ENCODE measurements around the gene ACP4. TPM values are rescaled to one million over a fixed set of nuclear protein-coding genes. Genes with fewer than 3 reads are reported as not detected.
"Not testable (repeated sequence)": the region's sequence is repeated elsewhere in the genome, so short reads cannot be mapped to it uniquely, and the experiment has no call there.

The ACP4 gene
- total RNA-seq, 1 donor from 2014 or later: not detected

GRCh38 chr19:50794074-50794875 lies 4.1 kb downstream of the ACP4 start:
- intact Hi-C loops (cut with DNase I): no loop called here
- ATAC-seq (ENCODE audit: poor library complexity) (no peak), DNase-seq (no peak)

GRCh38 chr19:50794876-50795663 lies 4.9 kb downstream of the ACP4 start:
- ATAC-seq (ENCODE audit: poor library complexity) (no peak), DNase-seq (no peak)
- intact Hi-C loops (cut with DNase I): no loop called here

GRCh38 chr19:50795664-50796073 lies 5.5 kb downstream of the ACP4 start:
- intact Hi-C loops (cut with DNase I): no loop called here
- no peak for ATAC-seq (ENCODE audit: poor library complexity)
- no peak for DNase-seq

GRCh38 chr19:50796128-50796633 lies 6.0 kb downstream of the ACP4 start:
- intact Hi-C loops (cut with DNase I): no loop called here
- DNase-seq: no peak
- no peak for ATAC-seq (ENCODE audit: poor library complexity)

GRCh38 chr19:50796634-50797428 lies 6.6 kb downstream of the ACP4 start:
- no peak for ATAC-seq (ENCODE audit: poor library complexity)
- intact Hi-C loops (cut with DNase I): no loop called here

GRCh38 chr19:50797429-50797780 lies 7.2 kb downstream of the ACP4 start:
- DNase-seq (no peak), ATAC-seq (ENCODE audit: poor library complexity) (no peak)
- intact Hi-C loops (cut with DNase I): no loop called here

More at GRCh38 chr19:50796634-50797428, 6.6 kb downstream of the ACP4 start:
- no peak for DNase-seq

- intact Hi-C loops (cut with DNase I): no loop called here
- no peak for ATAC-seq (ENCODE audit: poor library complexity)
- no peak for DNase-seq
Measured at GRCh38 chr19:50797781-50798658, 7.8 kb downstream of the ACP4 start.

- no peak for ATAC-seq (ENCODE audit: poor library complexity)
- intact Hi-C loops (cut with DNase I): no loop called here
Measured at GRCh38 chr19:50798659-50799546, 8.7 kb downstream of the ACP4 start.

GRCh38 chr19:50799547-50799851 lies 9.3 kb downstream of the ACP4 start:
- intact Hi-C loops (cut with DNase I): no loop called here
- DNase-seq (no peak), ATAC-seq (ENCODE audit: poor library complexity) (no peak)

More at GRCh38 chr19:50798659-50799546, 8.7 kb downstream of the ACP4 start:
- DNase-seq: no peak

- intact Hi-C loops (cut with DNase I): no loop called here
- DNase-seq: no peak
- ATAC-seq (ENCODE audit: poor library complexity): no peak
Measured at GRCh38 chr19:50801107-50801506, 10.9 kb downstream of the ACP4 start.

GRCh38 chr19:50803633-50804419 lies 13.6 kb downstream of the ACP4 start:
- ATAC-seq (ENCODE audit: poor library complexity) (peak; percentile 9), DNase-seq (peak; percentile 51)
- intact Hi-C loops (cut with DNase I): no loop called here

GRCh38 chr19:50804420-50805272 lies 14.4 kb downstream of the ACP4 start:
- DNase-seq: peak; percentile 99
- peak; percentile 99 for ATAC-seq (ENCODE audit: poor library complexity)
- intact Hi-C loops (cut with DNase I): no loop called here

GRCh38 chr19:50808856-50809255 lies 18.6 kb downstream of the ACP4 start:
- intact Hi-C loops (cut with DNase I): no loop called here

GRCh38 chr19:50811622-50812238 lies 21.5 kb downstream of the ACP4 start:
- ATAC-seq (ENCODE audit: poor library complexity); intact Hi-C loops (cut with DNase I); DNase-seq: not testable (repeated sequence)

More at GRCh38 chr19:50808856-50809255, 18.6 kb downstream of the ACP4 start:
- DNase-seq: no peak
- ATAC-seq (ENCODE audit: poor library complexity): no peak

GRCh38 chr19:50812474-50812873 lies 22.3 kb downstream of the ACP4 start:
- no peak for DNase-seq
- intact Hi-C loops (cut with DNase I): no loop called here
- ATAC-seq (ENCODE audit: poor library complexity): no peak
